Progenitor cell of endocrine pancreas (in vitro differentiated cells): ENCODE measurements around the gene PPP2R2C. TPM values are rescaled to one million over a fixed set of nuclear protein-coding genes. Genes with fewer than 3 reads are reported as not detected.

Experiments used
- DNase-seq: peaks from one replicate; pipeline ENCODE4 v3.0.0; 2021; ENCODE audit warnings: low spot score; ENCODE audit not compliant: unreplicated experiment
- H3K27ac Mint-ChIP-seq: 2 replicates; pipeline ENCODE4 v1.8.0; 2021; ENCODE audit warnings: mild to moderate bottlenecking, moderate library complexity, mixed read lengths
- H3K27me3 Mint-ChIP-seq: 2 replicates; pipeline ENCODE4 v1.8.0; 2021; ENCODE audit warnings: mixed read lengths
- H3K36me3 Mint-ChIP-seq: 2 replicates; pipeline ENCODE4 v1.8.0; 2022; ENCODE audit warnings: mixed read lengths; ENCODE audit not compliant: insufficient read depth
- H3K4me1 Mint-ChIP-seq: 2 replicates; pipeline ENCODE4 v1.8.0; 2021; ENCODE audit warnings: low read depth, mixed read lengths
- H3K4me3 Mint-ChIP-seq: 2 replicates; pipeline ENCODE4 v1.8.0; 2021; ENCODE audit warnings: low read depth, mild to moderate bottlenecking, moderate library complexity, mixed read lengths
- H3K9me3 Mint-ChIP-seq: 2 replicates; pipeline ENCODE4 v1.8.0; 2021; ENCODE audit warnings: low read depth, mixed read lengths
- total RNA-seq: library from RNA; stranded (reverse); gene quantifications from 2 replicates; pipeline ENCODE4 v1.2.1, GENCODE V29; 2021
- TF ChIP-seq, protein P1 (sequence below): fragments of 200-600 bp; sonication (generic); IDR thresholded peaks from one replicate; pipeline ENCODE4 v1.5.0; 2021; ENCODE audit warnings: antibody characterized with exemption, mild to moderate bottlenecking; ENCODE audit not compliant: unreplicated experiment

PPP2R2C gene
- total RNA-seq, 1 donor from 2014 or later = 0.19 TPM

DNA sequence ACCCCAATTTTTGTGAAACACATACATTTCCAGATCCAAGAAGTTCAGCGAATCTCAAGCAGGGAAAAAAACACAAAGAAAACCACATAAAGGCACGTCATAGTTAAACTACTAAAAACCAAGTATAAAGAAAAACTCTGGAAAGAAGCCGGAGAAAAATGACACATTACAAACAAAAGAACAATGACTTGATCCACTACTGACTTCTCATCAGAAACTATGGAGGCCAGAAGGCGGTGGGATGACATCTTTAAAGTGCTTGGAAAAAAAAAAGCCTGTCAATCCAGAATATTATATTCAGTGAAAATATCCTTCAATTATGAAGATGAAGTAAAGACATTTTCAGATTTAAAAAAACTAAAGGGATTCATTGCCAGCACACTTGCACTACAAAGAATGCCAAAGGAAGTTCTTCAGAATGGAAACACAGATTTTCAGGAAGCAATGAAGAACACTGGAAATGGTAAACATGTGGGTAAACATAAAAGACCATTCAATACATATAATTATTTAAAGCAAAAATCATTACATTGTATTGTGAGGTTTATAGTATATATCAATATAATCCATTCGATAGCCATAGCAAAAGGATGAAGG lies 32.6 kb upstream of the PPP2R2C start:
- Mint-ChIP-seq H3K27ac (no peak overlapping the region), H3K9me3 (peaks cover 19% of the 10 kb centered on the region), H3K4me3 (no peak overlapping the region), H3K36me3 (peaks cover 2% of the 10 kb centered on the region), H3K27me3 (peaks cover 15% of the 10 kb centered on the region), H3K4me1 (peaks cover 9% of the 10 kb centered on the region)
- TF ChIP-seq, protein P1, sequence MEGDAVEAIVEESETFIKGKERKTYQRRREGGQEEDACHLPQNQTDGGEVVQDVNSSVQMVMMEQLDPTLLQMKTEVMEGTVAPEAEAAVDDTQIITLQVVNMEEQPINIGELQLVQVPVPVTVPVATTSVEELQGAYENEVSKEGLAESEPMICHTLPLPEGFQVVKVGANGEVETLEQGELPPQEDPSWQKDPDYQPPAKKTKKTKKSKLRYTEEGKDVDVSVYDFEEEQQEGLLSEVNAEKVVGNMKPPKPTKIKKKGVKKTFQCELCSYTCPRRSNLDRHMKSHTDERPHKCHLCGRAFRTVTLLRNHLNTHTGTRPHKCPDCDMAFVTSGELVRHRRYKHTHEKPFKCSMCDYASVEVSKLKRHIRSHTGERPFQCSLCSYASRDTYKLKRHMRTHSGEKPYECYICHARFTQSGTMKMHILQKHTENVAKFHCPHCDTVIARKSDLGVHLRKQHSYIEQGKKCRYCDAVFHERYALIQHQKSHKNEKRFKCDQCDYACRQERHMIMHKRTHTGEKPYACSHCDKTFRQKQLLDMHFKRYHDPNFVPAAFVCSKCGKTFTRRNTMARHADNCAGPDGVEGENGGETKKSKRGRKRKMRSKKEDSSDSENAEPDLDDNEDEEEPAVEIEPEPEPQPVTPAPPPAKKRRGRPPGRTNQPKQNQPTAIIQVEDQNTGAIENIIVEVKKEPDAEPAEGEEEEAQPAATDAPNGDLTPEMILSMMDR = no peak
- no peak for DNase-seq

DNA sequence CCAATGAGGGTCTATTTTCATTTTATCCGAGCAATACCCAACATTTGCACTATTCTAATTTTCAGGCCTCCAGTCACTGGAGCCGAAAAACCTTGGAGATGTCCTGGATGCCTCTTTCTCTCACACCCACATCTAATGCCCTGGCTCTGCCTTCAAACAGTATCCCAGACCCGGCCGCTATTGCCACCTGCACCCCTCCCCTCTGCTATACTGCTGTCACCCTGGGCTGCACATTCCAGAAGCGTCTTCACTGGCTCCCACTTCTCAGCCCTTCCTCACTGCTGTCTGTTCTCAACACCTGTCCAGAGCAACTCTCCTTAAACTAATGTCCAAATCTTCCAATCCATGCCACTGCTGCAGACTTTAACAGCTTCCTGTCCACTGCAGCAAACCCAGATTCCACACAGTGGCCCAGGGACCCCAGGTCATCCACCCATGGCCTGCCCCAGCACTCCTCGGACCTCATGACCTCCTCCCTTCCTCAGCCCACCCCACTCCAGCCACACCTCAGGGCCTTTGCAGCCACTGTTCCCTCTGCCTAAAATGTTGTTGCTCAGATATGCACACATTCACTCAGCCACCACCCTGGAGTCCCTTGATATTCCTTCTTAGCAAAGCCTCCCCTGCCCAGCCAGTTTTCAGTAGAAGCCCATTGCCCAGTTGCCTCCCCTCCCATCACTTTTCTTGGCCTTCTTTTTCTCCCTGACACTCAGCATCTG lies 30.5 kb upstream of the PPP2R2C start:
- no peaks in the 10 kb centered on the region for H3K4me1 Mint-ChIP-seq
- no peak overlapping the region for H3K27ac Mint-ChIP-seq
- H3K27me3 Mint-ChIP-seq = peaks cover 19% of the 10 kb centered on the region
- H3K4me3 Mint-ChIP-seq = no peak overlapping the region
- H3K9me3 Mint-ChIP-seq = peaks cover 19% of the 10 kb centered on the region
- DNase-seq = no peak
- peaks cover 2% of the 10 kb centered on the region for H3K36me3 Mint-ChIP-seq
- TF ChIP-seq, protein P1 = no peak

- no peak for DNase-seq
- Mint-ChIP-seq H3K27me3 (peaks cover 21% of the 10 kb centered on the region), H3K27ac (no peak overlapping the region), H3K9me3 (peaks cover 19% of the 10 kb centered on the region), H3K4me1 (no peaks in the 10 kb centered on the region), H3K36me3 (peaks cover 2% of the 10 kb centered on the region), H3K4me3 (no peak overlapping the region)
- TF ChIP-seq, protein P1 = no peak
Measured at GRCh38 chr4:6502147-6502546, 29.7 kb upstream of the PPP2R2C start.

DNA sequence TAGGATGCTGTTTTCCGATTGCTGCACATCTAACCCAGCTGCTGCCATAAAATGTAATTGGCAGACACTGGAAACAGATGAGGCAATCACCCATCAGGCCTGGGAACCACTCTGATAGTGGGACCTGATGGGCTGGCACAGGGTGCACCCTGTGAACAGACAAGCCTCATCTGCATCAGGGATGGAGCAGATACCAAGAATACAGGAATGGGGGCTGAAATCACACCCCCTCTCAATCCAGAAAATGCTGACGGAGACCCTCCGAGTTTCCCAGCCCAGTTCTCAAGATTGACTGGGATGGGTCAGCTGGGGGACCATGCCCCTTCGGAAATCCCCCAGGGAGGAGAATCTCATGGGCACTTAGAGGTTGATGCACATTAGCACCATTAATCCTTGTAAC lies 28.8 kb upstream of the PPP2R2C start:
- no peak for DNase-seq
- Mint-ChIP-seq H3K4me3 (no peak overlapping the region), H3K27ac (no peak overlapping the region), H3K36me3 (peaks cover 2% of the 10 kb centered on the region), H3K4me1 (no peaks in the 10 kb centered on the region), H3K27me3 (peaks cover 21% of the 10 kb centered on the region), H3K9me3 (peaks cover 16% of the 10 kb centered on the region)
- TF ChIP-seq, protein P1 = no peak

DNA sequence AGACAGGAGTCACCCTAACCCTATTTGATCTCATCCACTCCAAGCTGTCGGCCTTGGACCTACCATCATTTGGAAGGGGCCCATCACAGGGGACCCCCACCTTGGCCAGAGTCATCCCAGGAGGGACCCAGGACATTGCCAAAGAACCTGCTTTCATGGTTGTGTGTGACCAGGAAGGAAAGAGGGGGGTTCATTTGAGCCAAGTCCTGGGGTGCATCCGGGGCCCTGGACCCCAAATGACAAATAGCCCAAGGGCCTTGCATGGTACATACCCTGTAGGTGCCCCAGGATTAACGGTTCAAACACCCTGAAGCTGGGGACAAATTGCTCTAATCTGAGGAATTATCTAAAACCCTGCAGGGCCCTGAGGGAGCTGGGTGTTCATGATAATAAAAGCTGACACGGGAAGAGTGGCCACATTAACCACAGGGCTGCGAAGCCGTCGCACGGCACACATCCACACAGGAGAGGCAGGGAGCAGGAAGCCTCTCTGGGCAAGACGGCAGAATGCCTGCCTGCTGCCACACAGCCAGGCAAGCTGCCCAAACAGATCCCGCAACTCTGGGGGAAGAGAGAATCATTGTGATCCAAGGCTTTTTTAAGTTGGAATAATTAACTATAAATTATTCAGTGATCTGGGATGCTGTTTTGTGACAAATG lies 28.2 kb upstream of the PPP2R2C start:
- H3K27me3 Mint-ChIP-seq = peaks cover 21% of the 10 kb centered on the region
- no peak for DNase-seq
- peaks cover 2% of the 10 kb centered on the region for H3K36me3 Mint-ChIP-seq
- no peak overlapping the region for H3K27ac Mint-ChIP-seq
- H3K4me3 Mint-ChIP-seq = no peak overlapping the region
- peaks cover 14% of the 10 kb centered on the region for H3K9me3 Mint-ChIP-seq
- TF ChIP-seq, protein P1 = no peak
- H3K4me1 Mint-ChIP-seq = no peaks in the 10 kb centered on the region
